BE2C (cell line): ENCODE results near the gene SMC3.

Source experiments
- DNase-seq: peaks from one replicate; pipeline ENCODE4 v3.0.0-alpha.2; 2020
- H3K27me3 ChIP-seq: fragments of 250-450 bp; sonication (Bioruptor Pico); 2 replicates; pipeline ENCODE4 v1.5.1; 2020; ENCODE audit warnings: mild to moderate bottlenecking
- H3K36me3 ChIP-seq: fragments of 250-450 bp; sonication (Bioruptor Pico); 2 replicates; pipeline ENCODE4 v1.5.1; 2020; ENCODE audit warnings: mild to moderate bottlenecking
- H3K4me1 ChIP-seq: fragments of 250-450 bp; sonication (Bioruptor Pico); 2 replicates; pipeline ENCODE4 v1.5.1; 2020
- H3K4me3 ChIP-seq: 2 replicates; pipeline ENCODE4 v1.5.1; 2011; ENCODE audit warnings: low read depth, low read length
- H3K9me3 ChIP-seq: fragments of 250-450 bp; sonication (Bioruptor Pico); 2 replicates; pipeline ENCODE4 v1.5.1; 2020
- TF ChIP-seq, protein P1 (sequence below): IDR thresholded peaks from 2 replicates; pipeline ENCODE4 v1.5.1; 2012; ENCODE audit warnings: mild to moderate bottlenecking, low read depth, low read length

The SMC3 gene

GRCh38 chr10:110643035-110643652 lies 75.6 kb downstream of the SMC3 start:
- Histone ChIP-seq H3K9me3 (no peaks in the 10 kb centered on the region), H3K4me3 (peak overlapping the region; percentile 94), H3K27me3 (no peaks in the 10 kb centered on the region), H3K36me3 (no peaks in the 10 kb centered on the region), H3K4me1 (peaks cover 6% of the 10 kb centered on the region; the same call in 1 of the 2 replicates)
- DNase-seq, result no peak
- TF ChIP-seq, protein P1, sequence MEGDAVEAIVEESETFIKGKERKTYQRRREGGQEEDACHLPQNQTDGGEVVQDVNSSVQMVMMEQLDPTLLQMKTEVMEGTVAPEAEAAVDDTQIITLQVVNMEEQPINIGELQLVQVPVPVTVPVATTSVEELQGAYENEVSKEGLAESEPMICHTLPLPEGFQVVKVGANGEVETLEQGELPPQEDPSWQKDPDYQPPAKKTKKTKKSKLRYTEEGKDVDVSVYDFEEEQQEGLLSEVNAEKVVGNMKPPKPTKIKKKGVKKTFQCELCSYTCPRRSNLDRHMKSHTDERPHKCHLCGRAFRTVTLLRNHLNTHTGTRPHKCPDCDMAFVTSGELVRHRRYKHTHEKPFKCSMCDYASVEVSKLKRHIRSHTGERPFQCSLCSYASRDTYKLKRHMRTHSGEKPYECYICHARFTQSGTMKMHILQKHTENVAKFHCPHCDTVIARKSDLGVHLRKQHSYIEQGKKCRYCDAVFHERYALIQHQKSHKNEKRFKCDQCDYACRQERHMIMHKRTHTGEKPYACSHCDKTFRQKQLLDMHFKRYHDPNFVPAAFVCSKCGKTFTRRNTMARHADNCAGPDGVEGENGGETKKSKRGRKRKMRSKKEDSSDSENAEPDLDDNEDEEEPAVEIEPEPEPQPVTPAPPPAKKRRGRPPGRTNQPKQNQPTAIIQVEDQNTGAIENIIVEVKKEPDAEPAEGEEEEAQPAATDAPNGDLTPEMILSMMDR, result no peak

DNA sequence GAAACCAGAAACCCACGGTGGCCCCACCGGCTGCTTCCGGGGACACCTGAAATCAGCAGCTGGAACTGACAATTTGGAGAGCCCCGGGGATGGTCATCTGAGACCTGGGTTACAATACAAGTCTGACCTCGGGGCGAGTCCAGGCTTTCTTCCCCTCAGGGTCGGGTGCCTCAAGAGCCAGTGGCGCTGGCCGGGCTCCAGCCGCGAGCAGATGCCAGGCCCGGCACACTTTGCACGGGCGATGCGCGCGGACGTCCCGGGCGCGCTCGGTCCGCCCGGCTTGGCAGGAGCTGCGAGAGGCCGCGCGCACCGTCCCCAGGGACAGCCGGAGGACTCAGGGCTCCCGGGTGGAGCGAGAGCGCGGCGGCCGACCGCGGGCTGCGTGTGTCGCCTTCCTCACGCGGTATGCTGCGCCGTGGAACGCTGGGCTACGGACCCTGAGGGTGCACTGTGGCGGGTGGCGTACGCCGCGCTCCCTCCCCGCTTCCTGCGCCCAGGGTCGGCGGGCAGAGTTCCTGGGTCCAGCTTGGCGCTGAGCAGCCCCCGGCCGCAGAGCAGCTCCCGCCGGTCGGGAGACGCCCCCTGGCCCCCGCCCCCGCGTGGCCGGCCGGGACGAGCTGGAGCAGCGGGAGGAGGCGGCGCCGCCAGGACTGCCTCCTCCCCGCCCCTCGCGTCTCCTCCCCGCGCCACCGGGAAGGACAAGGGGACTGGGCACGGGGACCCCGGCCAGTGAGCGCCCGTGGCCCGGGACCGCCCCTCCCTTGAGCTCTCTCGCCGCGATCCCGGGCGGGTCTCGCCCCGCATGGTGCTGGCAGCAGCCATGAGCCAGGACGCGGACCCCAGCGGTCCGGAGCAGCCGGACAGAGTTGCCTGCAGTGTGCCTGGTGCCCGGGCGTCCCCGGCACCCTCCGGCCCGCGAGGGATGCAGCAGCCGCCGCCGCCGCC lies 76.4 kb downstream of the SMC3 start, which contains the start of gene RBM20:
RBM20 (plus strand) TSS at position 684 of the 945 bp plus-strand sequence; CDS start at position 803, 119 bp downstream.
- Histone ChIP-seq H3K4me3 (peak within 1 kb of the TSS; percentile 94), H3K27me3 (no peaks in the 10 kb centered on the region), H3K4me1 (peaks cover 6% of the 10 kb centered on the region; the same call in 1 of the 2 replicates), H3K9me3 (no peaks in the 10 kb centered on the region), H3K36me3 (no peaks in the 10 kb centered on the region)
- DNase-seq, result peak; percentile 81
- TF ChIP-seq, protein P1, result no peak

DNA sequence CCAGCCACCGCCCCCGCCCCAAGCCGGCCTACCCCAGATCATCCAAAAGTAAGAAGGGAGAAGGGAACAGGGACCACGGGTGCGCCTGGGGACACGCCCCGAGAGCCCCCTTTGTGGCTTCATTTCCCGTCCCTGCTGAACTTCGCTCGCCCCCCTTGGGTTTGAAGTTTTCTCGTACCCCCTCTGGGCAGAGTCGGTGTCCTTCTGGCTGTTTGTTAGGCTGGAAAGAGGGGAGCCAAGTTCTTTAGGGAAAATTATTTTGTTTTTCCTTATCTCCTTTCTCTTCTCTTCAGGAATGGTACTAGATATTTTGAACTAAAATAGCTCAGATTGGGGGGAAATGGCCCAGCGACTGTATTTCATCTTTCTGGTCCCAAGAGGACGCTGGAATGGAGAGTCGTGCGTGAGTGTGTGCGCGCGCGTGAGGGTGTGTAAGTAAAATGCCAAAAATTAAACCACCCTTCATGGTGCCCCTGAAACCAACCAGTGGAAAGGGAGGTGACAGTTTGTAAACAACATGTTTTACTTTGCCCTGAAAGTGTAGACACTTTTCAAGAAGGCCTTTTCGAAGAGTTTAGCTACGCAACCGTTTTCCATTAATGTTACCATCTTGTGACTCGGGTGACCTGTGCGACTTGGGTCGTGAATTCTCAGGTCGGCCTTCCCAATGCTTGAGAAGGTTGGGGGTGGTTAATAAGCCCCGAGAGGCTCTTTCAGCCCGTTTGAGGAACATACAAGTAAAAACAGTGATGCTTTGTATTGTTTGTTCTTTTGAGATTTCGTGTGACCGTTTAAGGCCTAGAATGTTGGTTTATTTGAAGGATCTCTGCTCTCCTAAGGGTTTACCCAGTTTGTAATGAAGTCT lies 77.3 kb downstream of the SMC3 start:
- TF ChIP-seq, protein P1, result no peak
- peak; percentile 21 for DNase-seq
- peak overlapping the region; percentile 94 for H3K4me3 ChIP-seq
- H3K4me1 ChIP-seq, result peaks cover 13% of the 10 kb centered on the region
- no peaks in the 10 kb centered on the region for H3K9me3 ChIP-seq
- no peaks in the 10 kb centered on the region for H3K36me3 ChIP-seq
- H3K27me3 ChIP-seq, result no peaks in the 10 kb centered on the region

DNA sequence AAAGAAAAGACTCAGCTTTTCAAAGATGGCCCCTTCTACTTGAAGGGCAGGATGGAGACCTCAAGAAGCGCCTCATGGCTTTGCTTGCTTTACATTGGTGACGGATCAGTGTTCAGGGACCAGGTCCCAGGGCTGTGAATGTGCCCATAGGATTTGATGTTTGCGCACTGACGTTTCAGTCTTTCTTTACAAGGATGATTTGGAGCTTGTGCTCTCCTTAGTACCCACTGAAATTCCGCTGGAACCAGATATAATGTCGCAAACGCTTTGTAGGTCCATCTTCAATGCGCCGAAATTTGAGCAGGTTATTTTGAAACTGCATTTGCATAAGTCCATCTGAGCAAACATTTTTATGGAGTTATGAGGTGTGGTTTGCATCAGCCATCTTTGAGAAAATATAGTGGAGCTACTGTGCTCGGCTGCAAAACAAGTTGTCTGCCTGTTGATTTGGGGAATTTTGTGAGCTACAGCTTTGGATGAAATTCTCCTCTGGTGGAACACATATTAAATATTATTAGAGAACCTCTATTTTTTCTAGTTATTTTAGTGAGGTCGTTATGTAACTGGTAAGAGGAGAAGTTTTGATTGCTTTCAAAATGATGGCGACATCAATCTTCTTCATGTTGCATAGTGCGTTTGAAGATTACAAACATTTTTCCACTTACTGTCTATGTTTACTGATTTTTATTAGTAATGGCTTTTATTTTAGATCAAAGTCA lies 79.1 kb downstream of the SMC3 start:
- H3K27me3 ChIP-seq, result no peaks in the 10 kb centered on the region
- H3K4me3 ChIP-seq, result peak overlapping the region; percentile 94
- DNase-seq, result peak; percentile 74
- peaks cover 12% of the 10 kb centered on the region for H3K4me1 ChIP-seq
- TF ChIP-seq, protein P1, result no peak
- H3K9me3 ChIP-seq, result no peaks in the 10 kb centered on the region
- no peaks in the 10 kb centered on the region for H3K36me3 ChIP-seq

DNA sequence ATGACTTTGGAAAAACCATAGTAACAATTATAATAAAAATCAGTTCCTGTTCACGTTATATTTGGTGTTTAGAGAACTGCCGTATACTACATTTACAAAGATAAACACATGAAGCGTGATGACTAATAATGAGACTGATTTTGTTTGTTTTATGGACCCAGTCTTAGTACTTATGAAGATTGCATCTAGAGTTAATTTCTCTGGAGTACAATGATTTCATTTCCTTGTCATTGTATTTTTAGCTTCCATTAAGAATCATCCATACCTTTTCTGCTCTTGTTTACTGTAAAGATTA lies 79.6 kb downstream of the SMC3 start:
- H3K4me1 ChIP-seq, result peaks cover 14% of the 10 kb centered on the region

More for the DNA sequence above, 79.6 kb downstream of the SMC3 start:
- TF ChIP-seq, protein P1, result no peak
- no peaks in the 10 kb centered on the region for H3K36me3 ChIP-seq
- H3K27me3 ChIP-seq, result no peaks in the 10 kb centered on the region
- H3K9me3 ChIP-seq, result no peaks in the 10 kb centered on the region
- DNase-seq, result no peak
- H3K4me3 ChIP-seq, result peak overlapping the region; percentile 94
